GM18867 (cell line): Measurements from ENCODE around the gene TCF7.
A peak's percentile ranks its signal among the peaks of the same experiment; 100 is the strongest.

Experiments used
- ATAC-seq: cut with Tn5 transposase; IDR thresholded peaks from one replicate; pipeline ENCODE4 v1.9.1; 2021; ENCODE audit warnings: mild to moderate bottlenecking, moderate library complexity; ENCODE audit not compliant: unreplicated experiment

TCF7 gene

GRCh38 chr5:134174841-134175839 is 60.7 kb downstream of the TCF7 start:
- ATAC-seq, result no peak

DNA sequence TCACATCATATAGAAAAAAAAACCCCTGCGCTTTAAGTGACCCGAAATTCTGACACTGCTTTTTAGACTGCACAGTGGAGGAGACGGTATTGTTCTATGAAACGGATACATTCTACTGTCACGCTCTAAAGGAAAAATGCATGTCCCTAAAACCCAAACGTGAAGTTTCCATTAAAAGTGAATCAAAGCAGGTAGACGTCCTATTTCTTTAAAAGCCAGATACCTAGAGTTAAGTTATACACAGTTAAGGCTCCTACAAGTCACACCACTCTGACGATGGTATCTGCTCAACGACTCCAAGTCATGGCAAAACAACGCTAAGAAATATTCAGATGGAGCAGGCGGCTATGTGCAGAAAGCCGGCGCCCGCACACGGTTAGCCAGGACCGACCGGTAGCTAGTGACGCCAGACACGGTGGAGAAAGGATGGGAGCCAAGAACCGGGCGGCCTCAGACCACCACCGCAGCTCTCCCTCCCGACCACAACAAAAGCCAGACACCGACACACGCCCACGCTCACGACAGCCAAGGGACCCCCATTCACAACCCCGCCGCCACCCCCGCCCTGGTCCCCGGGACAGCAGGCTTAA is 61.5 kb downstream of the TCF7 start:
- peak; percentile 26 for ATAC-seq

- peak; percentile 77 for ATAC-seq
Measured at GRCh38 chr5:134176511-134177368, 62.3 kb downstream of the TCF7 start, which contains the start of gene SKP1. Gene SKP1 (minus strand): TSS chr5:134176950. CDS start chr5:134174022, 2,928 bp downstream.

DNA sequence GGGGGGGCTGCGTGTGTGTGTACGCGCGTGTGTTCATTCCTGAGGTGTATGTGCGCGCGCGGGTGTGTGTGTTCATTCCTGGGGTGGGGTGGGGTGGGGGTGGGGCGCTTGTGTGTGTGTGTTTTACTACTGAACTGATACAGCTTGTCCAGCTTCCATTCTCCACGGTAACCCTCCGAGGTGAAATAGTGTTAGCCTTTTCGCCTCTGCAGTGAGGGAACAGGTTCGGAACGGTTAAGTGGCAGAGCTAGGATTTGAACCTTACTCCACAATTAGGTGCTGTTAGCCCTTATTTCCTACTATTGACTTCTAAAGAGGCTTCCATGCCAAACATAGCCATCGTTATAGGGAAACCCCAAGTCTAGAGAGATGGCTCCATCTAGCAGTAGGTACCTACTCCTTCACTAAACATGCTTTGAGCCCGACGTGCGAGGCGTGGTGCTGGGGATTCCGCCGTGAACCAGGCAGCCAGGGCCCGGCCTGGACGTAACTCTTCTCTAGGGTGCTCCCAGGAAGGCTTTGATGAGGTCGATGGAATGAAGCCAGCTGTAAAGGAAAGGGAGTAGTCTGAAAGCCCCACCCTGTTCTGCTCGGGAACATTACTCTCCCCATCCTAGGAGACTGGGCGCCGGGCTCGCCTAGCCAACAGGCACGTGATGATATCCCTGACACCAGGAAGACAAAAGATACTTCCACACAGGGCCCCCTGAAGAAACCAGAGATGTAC is 63.1 kb downstream of the TCF7 start:
- ATAC-seq, result no peak

DNA sequence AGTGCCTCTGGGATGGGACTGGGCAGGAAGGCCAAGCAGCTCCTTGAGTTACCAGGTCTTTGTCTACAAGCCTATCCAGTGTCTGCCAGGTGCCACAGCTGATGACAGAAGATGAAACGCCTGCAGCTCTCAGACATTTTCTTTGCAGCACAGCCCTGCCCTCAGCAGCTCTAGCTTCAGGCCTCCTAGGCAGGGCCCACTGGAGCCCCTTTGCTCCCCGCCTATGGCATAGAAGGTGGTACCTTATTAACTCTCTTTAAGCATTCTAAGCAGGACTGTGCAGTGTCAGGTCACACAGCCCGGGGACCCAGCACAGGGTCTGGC is 63.6 kb downstream of the TCF7 start:
- no peak for ATAC-seq

DNA sequence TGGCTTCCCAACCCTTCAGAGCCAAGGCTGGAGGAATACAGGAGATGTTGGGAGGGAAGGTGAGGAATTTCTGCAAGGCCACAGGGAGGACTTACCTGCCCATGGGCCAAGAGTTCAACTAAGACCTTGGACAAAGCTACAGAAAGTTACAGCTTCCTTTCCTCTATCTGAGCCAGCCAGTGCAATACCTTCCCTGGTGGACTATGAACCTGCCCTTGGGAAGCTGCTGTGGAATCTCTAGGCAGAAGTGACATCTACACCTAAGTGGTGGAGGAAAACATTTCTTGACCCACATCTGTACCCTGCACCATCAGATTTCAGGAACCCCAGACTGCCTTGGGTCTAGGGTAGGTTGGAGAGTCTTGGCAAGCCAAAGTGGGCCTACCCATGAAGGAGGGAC is 69.0 kb downstream of the TCF7 start:
- ATAC-seq, result no peak

DNA sequence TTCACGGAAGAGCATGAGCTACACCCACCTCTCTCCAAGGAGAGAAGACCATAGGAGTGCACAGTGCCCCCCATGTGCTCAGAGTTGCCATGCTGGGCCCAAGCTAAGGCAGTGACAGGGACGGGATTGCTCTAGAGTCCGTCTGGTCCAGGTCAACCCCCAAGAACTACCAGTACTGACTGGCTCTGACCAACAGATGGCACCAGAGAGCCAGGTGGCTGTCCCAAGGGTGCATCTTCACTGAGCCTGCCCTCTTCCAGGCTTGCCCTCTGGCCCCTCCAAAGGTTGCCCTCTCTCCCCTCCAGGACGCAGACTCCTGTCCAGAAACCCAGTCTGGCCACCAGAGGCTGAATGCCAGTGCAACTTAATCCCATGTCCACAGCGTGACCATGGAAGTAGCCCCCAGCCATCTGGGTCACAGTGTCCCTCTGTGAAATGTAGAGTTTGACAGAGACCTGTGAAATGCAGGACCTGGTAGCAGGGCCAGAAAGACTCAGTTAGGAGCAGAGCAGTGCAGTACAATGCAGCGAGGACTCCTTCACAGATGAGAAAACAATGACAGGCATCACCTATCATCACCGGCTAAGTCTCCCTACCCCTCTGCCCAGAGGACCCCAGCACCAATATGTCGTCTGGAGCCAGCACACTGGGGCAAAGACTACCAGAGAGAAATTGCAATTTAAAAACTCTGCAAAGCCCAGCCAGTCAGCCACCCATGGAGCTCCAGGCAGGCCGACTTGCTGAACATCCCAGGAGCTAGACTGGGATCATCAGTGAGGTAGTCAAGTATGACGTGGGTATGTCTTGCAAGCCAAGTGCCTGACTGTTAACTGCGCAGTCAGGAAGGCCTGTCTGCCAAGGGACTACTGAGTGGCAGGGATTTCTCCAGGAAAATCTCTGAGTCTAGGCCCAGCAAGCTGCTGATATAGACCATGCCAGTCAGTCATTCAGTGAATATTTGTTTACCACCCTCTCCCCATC is 70.0 kb downstream of the TCF7 start:
- ATAC-seq, result peak; percentile 83

- no peak for ATAC-seq
Measured at GRCh38 chr5:134188092-134188491, 73.6 kb downstream of the TCF7 start.

GRCh38 chr5:134189031-134189430 is 74.5 kb downstream of the TCF7 start:
- ATAC-seq, result no peak

DNA sequence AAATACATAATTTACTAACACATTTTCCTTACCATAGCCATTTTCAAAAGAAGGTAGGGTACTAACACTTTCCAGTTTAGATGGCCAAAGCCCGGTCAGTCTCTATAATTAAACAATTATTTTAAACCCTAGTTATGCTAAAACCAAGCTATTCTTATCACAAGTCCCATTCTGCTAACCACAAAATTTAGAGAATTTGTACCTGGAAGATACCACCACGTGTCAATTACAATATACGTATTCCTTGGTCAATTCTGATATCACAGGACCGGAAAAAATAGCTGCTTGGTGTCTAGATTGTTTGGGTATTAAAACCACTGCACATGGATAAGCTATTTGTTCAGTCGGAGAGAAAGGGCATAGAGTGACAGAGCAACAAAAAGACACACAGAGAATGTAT is 81.2 kb downstream of the TCF7 start:
- ATAC-seq, result no peak
